ENCODE results near the gene ADGRA1.

DNA sequence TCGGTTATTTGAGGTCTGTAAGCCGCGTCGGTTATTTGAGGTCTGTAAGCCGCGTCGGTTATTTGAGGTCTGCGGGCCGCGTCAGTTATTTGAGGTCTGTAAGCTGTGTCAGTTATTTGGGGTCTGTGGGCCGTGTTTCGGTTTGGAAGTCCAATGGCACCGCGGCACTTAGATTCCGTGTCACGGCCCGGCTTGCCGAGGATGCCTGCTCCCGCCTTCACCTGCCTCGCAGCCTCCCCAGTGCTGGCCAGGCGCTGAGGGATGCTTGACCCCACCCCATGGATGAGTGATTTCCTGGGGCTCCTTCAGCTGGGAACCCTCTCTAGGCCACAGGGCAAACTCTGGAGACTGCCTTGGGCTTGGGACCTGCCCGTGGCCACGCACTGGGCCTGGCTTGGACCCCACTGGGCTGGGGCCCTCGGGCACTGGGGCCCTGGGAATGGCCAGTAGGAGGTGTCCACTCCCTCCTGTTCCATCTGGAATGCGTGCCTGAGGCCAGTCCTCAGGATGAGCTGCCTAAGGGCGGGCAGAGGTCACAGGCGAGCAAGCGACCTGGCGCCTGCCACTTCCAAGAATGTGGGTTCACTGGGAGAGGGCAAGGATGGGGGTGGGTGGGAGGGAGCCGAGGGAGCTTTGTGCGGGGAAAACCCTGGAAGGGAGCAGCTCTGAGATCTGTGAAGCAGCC lies 25.6 kb downstream of the ADGRA1 start:
- TF ChIP-seq, protein P1, sequence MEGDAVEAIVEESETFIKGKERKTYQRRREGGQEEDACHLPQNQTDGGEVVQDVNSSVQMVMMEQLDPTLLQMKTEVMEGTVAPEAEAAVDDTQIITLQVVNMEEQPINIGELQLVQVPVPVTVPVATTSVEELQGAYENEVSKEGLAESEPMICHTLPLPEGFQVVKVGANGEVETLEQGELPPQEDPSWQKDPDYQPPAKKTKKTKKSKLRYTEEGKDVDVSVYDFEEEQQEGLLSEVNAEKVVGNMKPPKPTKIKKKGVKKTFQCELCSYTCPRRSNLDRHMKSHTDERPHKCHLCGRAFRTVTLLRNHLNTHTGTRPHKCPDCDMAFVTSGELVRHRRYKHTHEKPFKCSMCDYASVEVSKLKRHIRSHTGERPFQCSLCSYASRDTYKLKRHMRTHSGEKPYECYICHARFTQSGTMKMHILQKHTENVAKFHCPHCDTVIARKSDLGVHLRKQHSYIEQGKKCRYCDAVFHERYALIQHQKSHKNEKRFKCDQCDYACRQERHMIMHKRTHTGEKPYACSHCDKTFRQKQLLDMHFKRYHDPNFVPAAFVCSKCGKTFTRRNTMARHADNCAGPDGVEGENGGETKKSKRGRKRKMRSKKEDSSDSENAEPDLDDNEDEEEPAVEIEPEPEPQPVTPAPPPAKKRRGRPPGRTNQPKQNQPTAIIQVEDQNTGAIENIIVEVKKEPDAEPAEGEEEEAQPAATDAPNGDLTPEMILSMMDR (IDR thresholded peaks at IDR 0.05), result no peak
- TF ChIP-seq POLR2A (IDR thresholded peaks at IDR 0.05), result no peak
